ENCODE measurements around the gene WDR12.
"Not testable (repeated sequence)": the region's sequence is repeated elsewhere in the genome, so short reads cannot be mapped to it uniquely, and the experiment has no call there.

DNA sequence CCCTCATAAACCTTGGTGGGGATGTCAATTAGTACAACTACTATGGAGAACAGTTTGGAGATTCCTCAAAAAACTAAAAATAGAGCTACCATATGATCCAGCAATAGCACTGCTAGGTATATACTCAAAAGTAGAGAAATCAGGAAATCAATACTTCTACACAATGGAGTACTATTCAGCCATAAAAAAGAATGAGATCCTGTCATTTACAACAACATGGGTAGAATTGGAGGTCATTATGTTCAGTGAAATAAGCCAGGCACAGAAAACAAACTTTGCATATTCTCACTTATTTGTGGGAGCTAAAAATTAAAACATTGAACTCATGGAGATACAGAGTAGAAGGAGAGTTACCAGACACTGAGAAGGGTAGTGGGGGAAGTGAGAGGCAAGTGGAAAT, 6.0 kb downstream of the WDR12 start:
- not testable (repeated sequence) for TF ChIP-seq CTCF, POLR2A (IDR thresholded peaks at IDR 0.05)
